GM23338 (cell line): ENCODE data around the gene TPP2.

ENCODE experiments used
- CTCF ChIP-seq, 2 experiments: fragments of 200-600 bp in 1 of 2; sonication (generic) in 1 of 2; conservative IDR thresholded peaks; 2 replicates each; pipeline versions ENCODE4 v1.5.1 to v1.6.1; 2016 to 2017; ENCODE audit warnings: antibody characterized with exemption in 2 of 2, low read depth in 2 of 2, mild to moderate bottlenecking in 2 of 2, moderate library complexity in 1 of 2
- POLR2AphosphoS5 ChIP-seq: IDR thresholded peaks from 2 replicates; pipeline ENCODE4 v1.6.1; 2016; ENCODE audit warnings: antibody characterized with exemption, low read depth

DNA sequence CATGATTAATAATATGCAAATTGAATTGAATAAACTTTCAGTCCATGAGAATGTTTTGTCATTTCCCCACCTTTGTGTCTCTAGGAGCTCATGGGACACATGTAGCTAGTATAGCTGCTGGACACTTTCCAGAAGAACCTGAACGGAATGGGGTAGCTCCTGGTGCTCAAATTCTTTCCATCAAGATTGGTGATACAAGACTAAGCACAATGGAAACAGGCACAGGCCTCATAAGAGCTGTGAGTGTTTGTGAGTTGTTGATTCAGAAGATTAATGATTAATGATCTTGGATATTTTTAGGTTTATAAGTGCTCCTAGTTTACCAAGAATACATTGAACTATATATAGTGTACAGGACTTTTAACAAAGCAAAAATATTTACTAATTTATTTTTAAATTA is 30.1 kb downstream of the TPP2 start:
- no peak for TF ChIP-seq CTCF (conservative IDR thresholded peaks at IDR 0.05; ENCODE audit: low read depth in 2 of 2)
- TF ChIP-seq POLR2AphosphoS5: no peak
